GM20000 (cell line): ENCODE measurements around the gene SRCIN1.
"Not testable (repeated sequence)": the region's sequence is repeated elsewhere in the genome, so short reads cannot be mapped to it uniquely, and the experiment has no call there.

Experiments used
- DNase-seq: peaks from one replicate; pipeline ENCODE4 v3.0.0; 2012; ENCODE audit warnings: low spot score
- CTCF ChIP-seq: IDR thresholded peaks from 2 replicates; pipeline ENCODE4 v1.5.1; 2012; ENCODE audit warnings: mild to moderate bottlenecking, control low read depth; ENCODE audit errors: extremely low read depth, missing control alignments

The SRCIN1 gene

GRCh38 chr17:38485681-38486298, 120.0 kb downstream of the SRCIN1 start:
- DNase-seq: peak; percentile 61

GRCh38 chr17:38485146-38485468, 120.6 kb downstream of the SRCIN1 start:
- no peak for TF ChIP-seq CTCF
- DNase-seq: no peak

GRCh38 chr17:38484242-38485145, 121.3 kb downstream of the SRCIN1 start:
- TF ChIP-seq CTCF: peak; percentile 44
- peak; percentile 42 for DNase-seq

GRCh38 chr17:38482700-38483043, 123.1 kb downstream of the SRCIN1 start:
- not testable (repeated sequence) for DNase-seq

- DNase-seq: not testable (repeated sequence)
Observed at GRCh38 chr17:38482039-38482699, 123.6 kb downstream of the SRCIN1 start.
